A673 (cell line): ENCODE data around the gene KAZN. TPM values are rescaled to one million over a fixed set of nuclear protein-coding genes. Genes with fewer than 3 reads are reported as not detected.
"Not testable (repeated sequence)": the region's sequence is repeated elsewhere in the genome, so short reads cannot be mapped to it uniquely, and the experiment has no call there.

Experiments
- BruUV-seq: library from RNA; stranded (reverse); fragments of 400-500 nt; replicated peaks from 2 replicates; lab custom pipeline; 2021; lab: Mats Ljungman, UMichigan
- CTCF ChIA-PET: fragments of 300-600 bp; sonication (Branson Sonifier 250); formaldehyde crosslinking; loops from one replicate; lab custom pipeline; 2022; ENCODE audit warnings: antibody characterized with exemption; lab: Charles Lee
- POLR2A ChIA-PET: fragments of 300-600 bp; sonication (Branson Sonifier 250); formaldehyde crosslinking; loops from one replicate; lab custom pipeline; 2022; ENCODE audit warnings: antibody characterized with exemption; ENCODE audit not compliant: low non-redundant PET; lab: Charles Lee
- DNase-seq: peaks from one replicate; pipeline ENCODE4 v3.0.0-alpha.2; 2015; ENCODE audit warnings: low spot score
- H3K27ac ChIP-seq: fragments of 200-600 bp; sonication (generic); 2 replicates; pipeline ENCODE4 v1.5.1; 2016; ENCODE audit warnings: mixed run types, low read depth, mild to moderate bottlenecking, mixed read lengths, antibody characterized with exemption, low read length; ENCODE audit not compliant: poor library complexity, severe bottlenecking
- H3K27me3 ChIP-seq: fragments of 200-600 bp; sonication (generic); replicated peaks from 2 replicates; pipeline ENCODE4 v1.6.1; 2017; ENCODE audit warnings: mixed run types, low read depth, mild to moderate bottlenecking, mixed read lengths, antibody characterized with exemption, low read length; ENCODE audit not compliant: insufficient read depth, poor library complexity
- H3K36me3 ChIP-seq: fragments of 200-600 bp; sonication (generic); 2 replicates; pipeline ENCODE4 v1.6.1; 2016; ENCODE audit warnings: mixed run types, mild to moderate bottlenecking, mixed read lengths, antibody characterized with exemption, low read length; ENCODE audit not compliant: insufficient read depth, poor library complexity, severe bottlenecking
- H3K4me1 ChIP-seq: fragments of 200-600 bp; sonication (generic); 2 replicates; pipeline ENCODE4 v1.6.1; 2017; ENCODE audit warnings: mixed run types, mild to moderate bottlenecking, mixed read lengths, antibody characterized with exemption, low read length; ENCODE audit not compliant: insufficient read depth, poor library complexity, severe bottlenecking
- H3K4me3 ChIP-seq: fragments of 200-600 bp; sonication (generic); 2 replicates; pipeline ENCODE4 v1.5.1; 2016; ENCODE audit warnings: low read depth, mixed run types, mild to moderate bottlenecking, mixed read lengths, low read length; ENCODE audit not compliant: poor library complexity, severe bottlenecking
- H3K9me3 ChIP-seq: fragments of 200-600 bp; sonication (generic); 2 replicates; pipeline ENCODE4 v1.6.1; 2016; ENCODE audit warnings: mixed run types, low read depth, mild to moderate bottlenecking, mixed read lengths, antibody characterized with exemption, low read length; ENCODE audit not compliant: poor library complexity, severe bottlenecking
- EZH2 ChIP-seq: fragments of 200-600 bp; sonication (generic); IDR thresholded peaks from 2 replicates; pipeline ENCODE4 v1.6.1; 2017; ENCODE audit warnings: borderline replicate concordance, low read depth, mild to moderate bottlenecking, mixed read lengths, antibody characterized with exemption, low read length; ENCODE audit not compliant: poor library complexity, severe bottlenecking
- intact Hi-C: fragments of 100-400 bp; cut with micrococcal nuclease; formaldehyde crosslinking; loops from one replicate; pipeline ENCODE4 v1.10.0; 2022; ENCODE audit not compliant: unreplicated experiment
- total RNA-seq: library from RNA; stranded (reverse); gene quantifications from 2 replicates; pipeline ENCODE4 v1.2.3, GENCODE V29; 2021
- TF ChIP-seq, protein P1 (sequence below): fragments of 300-800, 200-600 bp; sonication (generic); conservative IDR thresholded peaks from 2 replicates; pipeline ENCODE4 v1.5.1; 2017; ENCODE audit warnings: low read depth, mild to moderate bottlenecking, antibody characterized with exemption, low read length, moderate library complexity, mixed read lengths

KAZN gene
- total RNA-seq, 1 experiment from 2014 or later: 8.0 TPM

GRCh38 chr1:14577261-14577660 is 21.2 kb upstream of the KAZN start:
- Histone ChIP-seq H3K4me1 (no peaks in the 10 kb centered on the region), H3K36me3 (no peaks in the 10 kb centered on the region), H3K27me3 (no peaks in the 10 kb centered on the region), H3K9me3 (no peaks in the 10 kb centered on the region), H3K27ac (no peak overlapping the region), H3K4me3 (no peak overlapping the region)
- no TSS peak for BruUV-seq
- CTCF ChIA-PET: no interaction called here
- no peak for TF ChIP-seq EZH2
- TF ChIP-seq, protein P1, sequence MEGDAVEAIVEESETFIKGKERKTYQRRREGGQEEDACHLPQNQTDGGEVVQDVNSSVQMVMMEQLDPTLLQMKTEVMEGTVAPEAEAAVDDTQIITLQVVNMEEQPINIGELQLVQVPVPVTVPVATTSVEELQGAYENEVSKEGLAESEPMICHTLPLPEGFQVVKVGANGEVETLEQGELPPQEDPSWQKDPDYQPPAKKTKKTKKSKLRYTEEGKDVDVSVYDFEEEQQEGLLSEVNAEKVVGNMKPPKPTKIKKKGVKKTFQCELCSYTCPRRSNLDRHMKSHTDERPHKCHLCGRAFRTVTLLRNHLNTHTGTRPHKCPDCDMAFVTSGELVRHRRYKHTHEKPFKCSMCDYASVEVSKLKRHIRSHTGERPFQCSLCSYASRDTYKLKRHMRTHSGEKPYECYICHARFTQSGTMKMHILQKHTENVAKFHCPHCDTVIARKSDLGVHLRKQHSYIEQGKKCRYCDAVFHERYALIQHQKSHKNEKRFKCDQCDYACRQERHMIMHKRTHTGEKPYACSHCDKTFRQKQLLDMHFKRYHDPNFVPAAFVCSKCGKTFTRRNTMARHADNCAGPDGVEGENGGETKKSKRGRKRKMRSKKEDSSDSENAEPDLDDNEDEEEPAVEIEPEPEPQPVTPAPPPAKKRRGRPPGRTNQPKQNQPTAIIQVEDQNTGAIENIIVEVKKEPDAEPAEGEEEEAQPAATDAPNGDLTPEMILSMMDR: no peak
- intact Hi-C loops: no loop called here
- POLR2A ChIA-PET: interaction anchor here (1.1 kb wide), 1 partner anchor 305 kb away, joined by 8 read pairs; no protein-coding TSS in a partner anchor
- DNase-seq: no peak

GRCh38 chr1:14578156-14578555 is 20.3 kb upstream of the KAZN start:
- intact Hi-C loops: no loop called here
- ChIA-PET CTCF (no interaction called here), POLR2A (interaction anchor here (1.1 kb wide), 1 partner anchor 306 kb away, joined by 8 read pairs; no protein-coding TSS in a partner anchor)
- Histone ChIP-seq H3K27ac (no peak overlapping the region), H3K9me3 (no peaks in the 10 kb centered on the region), H3K4me3 (no peak overlapping the region), H3K27me3 (no peaks in the 10 kb centered on the region), H3K36me3 (no peaks in the 10 kb centered on the region), H3K4me1 (no peaks in the 10 kb centered on the region)
- TF ChIP-seq, protein P1: no peak
- no peak for TF ChIP-seq EZH2
- DNase-seq: no peak
- BruUV-seq: no TSS peak

DNA sequence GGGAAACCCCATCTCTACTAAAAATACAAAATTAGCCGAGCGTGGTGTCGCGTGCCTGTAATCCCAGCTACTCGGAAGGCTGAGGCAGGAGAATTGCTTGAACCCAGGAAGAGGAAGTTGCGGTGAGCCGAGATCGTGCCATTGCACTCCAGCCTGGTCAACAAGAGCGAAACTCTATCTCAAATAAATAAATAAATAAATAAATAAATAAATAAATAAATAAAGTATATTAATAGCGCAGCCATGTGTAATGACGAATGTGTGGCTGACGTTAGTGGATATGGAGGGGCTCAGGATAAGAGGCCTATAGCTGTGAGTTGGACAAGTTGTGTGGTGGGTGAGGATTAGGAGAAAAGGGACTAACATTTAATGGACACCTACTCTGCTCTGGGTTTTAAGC is 18.2 kb upstream of the KAZN start:
- intact Hi-C loops, POLR2A ChIA-PET, H3K9me3 ChIP-seq, BruUV-seq, H3K36me3 ChIP-seq, DNase-seq, H3K27ac ChIP-seq, H3K4me1 ChIP-seq, H3K27me3 ChIP-seq, CTCF ChIA-PET, H3K4me3 ChIP-seq: not testable (repeated sequence)

GRCh38 chr1:14580986-14581385 is 17.5 kb upstream of the KAZN start:
- Histone ChIP-seq H3K27ac (no peak overlapping the region), H3K4me3 (no peak overlapping the region), H3K27me3 (no peaks in the 10 kb centered on the region), H3K9me3 (no peaks in the 10 kb centered on the region), H3K4me1 (no peaks in the 10 kb centered on the region), H3K36me3 (no peaks in the 10 kb centered on the region)
- ChIA-PET POLR2A (no interaction called here), CTCF (no interaction called here)
- DNase-seq: no peak
- intact Hi-C loops: no loop called here
- BruUV-seq: no TSS peak
- no peak for TF ChIP-seq EZH2
- TF ChIP-seq, protein P1: no peak
